ENCODE data around the gene ITSN1.

ITSN1 gene

DNA sequence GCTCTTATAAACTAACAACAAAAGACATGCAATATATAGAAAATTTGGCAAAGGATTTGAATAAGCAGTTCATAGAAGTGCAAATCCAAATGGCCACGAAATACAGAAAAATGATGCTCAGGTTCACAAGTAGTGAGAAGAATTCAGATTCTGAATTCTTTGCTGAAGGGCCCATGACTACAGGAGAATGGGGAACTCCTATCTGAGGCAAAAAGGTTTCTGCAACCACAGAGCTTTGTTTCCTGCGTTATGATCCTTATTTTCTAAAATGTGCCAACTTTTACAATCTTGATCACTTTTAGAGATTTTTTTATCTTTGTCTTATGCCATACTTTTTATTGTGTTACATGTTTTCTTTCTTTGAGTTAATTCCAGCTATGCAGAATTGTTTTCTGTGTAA lies 91.3 kb downstream of the ITSN1 start:
- DNase-seq: no peak

DNA sequence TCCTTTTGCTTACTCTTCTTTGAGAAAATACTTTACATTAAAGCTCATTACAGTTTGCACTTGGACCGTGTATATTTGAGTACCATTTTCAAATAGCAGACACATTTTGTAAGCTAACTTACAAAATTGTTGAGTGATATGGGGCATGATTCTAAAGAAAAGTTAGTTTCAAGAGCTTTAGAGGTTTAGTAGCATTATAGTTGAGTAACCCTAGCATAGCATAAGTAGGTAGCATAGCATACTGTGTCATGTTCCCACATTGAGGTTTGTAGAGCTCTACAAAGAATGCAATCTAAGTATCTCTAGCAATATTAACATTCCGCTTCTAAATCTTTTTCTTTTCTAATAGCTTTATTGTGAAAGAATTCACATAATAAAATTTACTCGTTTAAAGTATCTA lies 92.0 kb downstream of the ITSN1 start:
- no peak for DNase-seq

GRCh38 chr21:33734818-33735217 lies 92.5 kb downstream of the ITSN1 start:
- no peak for DNase-seq

DNA sequence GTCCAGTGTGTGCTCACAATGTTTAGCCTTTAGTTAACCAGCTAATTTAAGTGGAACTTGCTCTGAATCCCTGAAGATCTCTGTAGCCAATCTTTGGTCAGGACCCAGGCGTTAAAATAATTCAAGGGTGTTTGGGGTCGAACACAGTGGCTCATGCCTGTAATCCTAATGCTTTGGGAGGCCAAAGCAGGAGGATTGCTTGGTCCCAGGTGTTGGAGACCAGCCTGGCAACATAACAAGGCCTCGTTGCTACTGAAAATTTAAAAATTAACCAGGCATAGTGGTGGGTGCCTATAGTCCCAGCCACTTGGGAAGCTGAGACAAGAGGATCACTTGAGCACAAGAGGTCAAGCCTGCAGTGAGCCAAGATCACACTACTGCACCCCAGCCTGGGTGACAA lies 94.3 kb downstream of the ITSN1 start:
- DNase-seq: no peak

DNA sequence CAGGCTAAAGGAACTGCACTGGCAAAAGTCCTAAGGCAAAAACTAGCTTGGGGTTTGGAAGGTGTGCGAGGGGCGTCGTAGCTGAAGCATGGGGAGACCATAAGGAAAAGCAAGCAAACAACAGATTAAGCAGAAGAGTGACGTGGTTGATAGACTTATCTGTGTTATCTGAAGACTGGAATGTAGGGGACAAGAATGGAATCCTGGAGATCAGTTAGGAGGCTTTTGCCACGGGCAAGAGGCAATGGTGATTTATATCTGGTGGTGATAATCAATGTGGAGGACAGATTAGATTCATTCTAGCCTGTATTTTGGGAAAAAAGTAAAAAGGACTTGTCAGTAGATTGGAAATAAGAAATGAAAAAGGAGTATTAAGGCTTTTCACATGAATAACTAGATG lies 97.4 kb downstream of the ITSN1 start:
- DNase-seq: no peak

GRCh38 chr21:33747420-33747819 lies 105.1 kb downstream of the ITSN1 start:
- no peak for DNase-seq

DNA sequence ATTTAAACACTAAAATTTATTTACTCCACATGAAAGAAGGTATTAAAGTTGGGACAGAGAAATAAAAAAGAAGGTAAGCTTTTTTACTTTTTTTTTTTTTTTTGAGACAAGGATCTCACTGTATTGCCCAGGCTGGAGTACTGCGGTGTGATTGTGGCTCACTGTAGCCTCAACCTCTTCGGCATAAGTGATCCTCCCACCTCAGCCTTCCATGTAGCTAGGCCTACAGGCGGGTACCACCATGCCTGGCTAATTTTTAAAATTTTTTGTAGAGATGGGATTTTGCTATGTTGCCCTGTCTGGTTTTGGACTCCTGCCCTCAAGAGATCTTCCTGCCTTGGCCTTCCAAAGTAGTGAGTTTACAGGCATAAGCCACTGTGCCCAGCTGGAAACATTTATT lies 106.6 kb downstream of the ITSN1 start:
- DNase-seq: no peak

DNA sequence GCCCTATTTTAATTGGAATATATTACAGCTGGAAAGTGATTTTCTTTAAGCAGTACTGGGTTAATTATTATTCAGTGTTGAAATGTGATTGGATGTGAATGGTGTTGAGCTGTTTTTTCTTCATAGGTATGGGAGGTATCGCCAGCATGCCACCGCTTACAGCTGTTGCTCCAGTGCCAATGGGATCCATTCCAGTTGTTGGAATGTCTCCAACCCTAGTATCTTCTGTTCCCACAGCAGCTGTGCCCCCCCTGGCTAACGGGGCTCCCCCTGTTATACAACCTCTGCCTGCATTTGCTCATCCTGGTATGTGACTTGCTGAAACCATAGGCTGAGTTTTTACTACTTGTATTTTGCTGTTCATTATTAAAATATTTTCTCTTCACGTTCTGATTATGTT lies 107.7 kb downstream of the ITSN1 start:
- DNase-seq: no peak

- DNase-seq: no peak
Observed at GRCh38 chr21:33751120-33751519, 108.8 kb downstream of the ITSN1 start.

DNA sequence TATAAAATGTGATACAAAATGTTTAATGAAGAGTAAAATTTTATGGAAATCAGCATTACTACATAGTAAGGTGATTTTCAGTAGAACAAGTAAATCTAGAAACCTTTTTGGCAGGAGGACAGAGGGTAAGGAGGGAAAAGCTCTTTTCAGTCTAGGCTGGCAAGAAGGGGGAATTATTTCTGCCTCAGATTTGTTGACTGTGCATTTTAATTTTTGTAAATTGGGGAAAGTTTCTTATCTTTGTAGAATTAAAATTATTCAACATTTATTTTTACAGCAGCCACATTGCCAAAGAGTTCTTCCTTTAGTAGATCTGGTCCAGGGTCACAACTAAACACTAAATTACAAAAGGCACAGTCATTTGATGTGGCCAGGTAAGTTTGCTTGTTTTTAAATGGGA lies 109.2 kb downstream of the ITSN1 start:
- DNase-seq: no peak

GRCh38 chr21:33752260-33752659 lies 110.0 kb downstream of the ITSN1 start:
- no peak for DNase-seq

DNA sequence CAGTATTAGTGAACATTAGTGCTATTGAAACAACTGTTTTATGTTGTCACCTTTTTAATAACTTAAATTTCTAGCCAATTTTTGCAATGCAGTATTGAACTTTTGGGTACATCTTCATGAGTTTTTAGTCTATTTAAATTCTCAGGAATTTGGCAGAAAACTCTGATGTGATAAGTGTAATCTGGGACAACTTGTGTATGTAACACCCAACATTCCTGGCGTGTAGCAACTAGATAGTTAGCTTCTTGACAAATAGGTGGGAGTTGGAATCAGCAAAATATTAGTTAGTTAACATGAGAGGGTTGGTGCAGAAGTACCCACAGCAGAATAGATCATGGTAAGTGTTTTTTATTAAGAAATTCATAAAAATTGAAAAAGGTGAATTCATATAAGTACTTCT lies 111.6 kb downstream of the ITSN1 start:
- DNase-seq: no peak

DNA sequence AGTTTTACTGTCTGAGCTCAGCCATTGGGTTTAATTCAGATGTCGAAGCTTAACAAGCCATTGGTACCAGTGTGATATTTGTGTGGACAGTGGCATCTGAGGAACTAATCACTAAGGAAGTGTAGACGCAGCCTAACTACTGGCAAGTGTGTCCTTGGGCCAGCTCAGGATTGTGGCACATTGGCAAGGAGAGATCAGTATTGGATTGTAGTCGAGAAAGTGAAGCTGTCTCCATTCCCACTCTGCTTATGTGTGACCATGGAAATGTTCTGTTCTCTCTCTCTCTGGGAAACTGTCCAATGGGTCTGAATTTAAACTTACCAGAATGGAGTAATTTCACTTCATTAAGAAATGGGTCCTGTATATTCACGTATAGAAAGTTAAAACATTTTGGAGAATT lies 112.2 kb downstream of the ITSN1 start:
- DNase-seq: no peak

GRCh38 chr21:33755354-33755753 lies 113.1 kb downstream of the ITSN1 start:
- no peak for DNase-seq

DNA sequence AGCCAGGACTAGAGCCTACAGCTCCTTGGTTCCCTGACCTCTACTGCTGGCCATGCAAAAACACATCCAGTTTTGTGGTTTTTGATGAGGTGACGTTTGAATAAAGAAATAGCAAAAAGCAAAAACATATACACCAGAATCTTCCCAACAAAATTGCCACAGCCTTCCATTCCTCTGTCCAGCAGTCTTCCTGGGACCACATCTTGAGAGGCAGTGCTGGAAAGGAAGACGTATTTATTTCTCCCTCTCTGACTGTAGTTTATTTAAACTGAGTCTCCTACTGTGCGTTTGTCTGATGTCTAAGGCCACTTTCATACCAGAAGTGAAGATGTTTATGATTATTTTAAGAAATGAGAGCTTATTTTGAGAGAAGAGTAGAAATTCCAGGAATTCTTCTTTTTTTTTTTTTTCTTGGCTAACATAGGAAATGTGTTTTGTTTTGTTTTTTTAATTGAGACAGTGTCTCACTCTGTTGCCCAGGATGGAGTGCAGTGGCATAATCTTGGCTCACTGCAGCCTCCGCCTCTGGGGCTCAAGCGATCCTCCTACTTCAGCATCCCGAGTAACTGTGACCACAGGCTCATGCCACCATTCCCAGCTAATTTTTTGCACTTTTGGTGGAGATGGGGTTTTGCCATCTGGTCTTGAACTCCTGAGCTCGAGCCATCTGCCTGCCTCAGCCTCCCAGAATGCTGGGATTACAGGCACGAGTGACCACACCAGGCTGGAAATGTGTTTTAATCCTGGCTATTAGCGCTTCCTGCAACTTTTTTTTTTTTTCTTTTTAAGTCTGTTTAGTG lies 118.5 kb downstream of the ITSN1 start:
- no peak for DNase-seq

- no peak for DNase-seq
Observed at GRCh38 chr21:33761441-33762036, 119.2 kb downstream of the ITSN1 start.

DNA sequence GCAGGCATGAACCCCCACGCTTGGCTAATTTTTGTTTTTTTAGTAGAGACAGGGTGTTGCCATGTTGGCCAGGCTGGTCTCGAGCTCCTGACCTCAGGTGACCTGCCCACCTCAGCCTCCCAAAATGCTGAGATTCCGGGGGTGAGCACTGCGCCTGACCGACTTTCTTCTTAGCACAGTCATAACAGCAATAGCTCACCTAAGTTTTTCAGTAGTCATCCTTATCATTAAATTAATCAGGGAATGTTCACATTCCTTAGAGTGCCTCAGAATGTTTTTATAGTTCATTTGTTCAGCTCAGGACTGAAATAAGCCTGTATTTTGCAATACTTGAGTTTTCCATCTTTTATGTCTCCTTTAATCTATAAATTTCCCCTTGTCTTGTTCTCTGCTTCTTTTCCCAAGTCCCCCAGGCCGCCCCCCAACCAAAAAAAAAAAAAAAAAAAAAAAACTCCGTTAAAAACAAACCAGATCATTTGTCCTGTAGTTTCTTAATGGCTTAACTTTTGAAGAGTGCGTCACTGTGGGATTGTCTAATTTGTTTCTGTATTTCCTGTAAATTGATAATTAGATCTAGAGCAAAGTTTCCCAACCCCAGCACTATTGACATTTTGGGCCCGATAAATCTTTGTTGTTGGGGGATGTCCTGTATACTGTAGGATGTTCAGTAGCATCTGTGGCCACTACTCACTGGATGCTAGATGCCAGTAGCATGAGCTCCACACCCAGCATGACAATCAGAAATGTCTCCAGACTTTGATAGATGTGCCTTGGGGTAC lies 120.7 kb downstream of the ITSN1 start:
- DNase-seq: no peak

- no peak for DNase-seq
Observed at GRCh38 chr21:33763582-33763899, 121.2 kb downstream of the ITSN1 start.

DNA sequence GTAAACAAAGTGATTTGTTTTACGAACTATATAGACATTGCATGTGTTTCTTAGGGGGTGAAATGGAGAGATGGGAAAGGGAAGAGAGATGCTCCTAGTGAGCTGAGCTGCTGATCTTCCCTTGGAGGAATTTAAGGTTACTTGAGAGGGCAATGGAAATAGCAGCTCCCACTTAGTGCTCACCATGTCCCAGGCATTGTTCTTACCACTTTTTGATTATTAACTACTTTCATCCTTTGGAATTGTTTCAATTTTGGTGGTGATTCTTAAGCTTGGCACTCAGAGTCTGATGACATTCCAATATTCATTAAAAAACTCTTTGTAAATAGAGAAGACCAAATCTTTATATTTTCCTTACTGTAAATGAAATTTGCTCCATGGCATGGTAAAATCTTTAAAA lies 124.9 kb downstream of the ITSN1 start:
- no peak for DNase-seq

DNA sequence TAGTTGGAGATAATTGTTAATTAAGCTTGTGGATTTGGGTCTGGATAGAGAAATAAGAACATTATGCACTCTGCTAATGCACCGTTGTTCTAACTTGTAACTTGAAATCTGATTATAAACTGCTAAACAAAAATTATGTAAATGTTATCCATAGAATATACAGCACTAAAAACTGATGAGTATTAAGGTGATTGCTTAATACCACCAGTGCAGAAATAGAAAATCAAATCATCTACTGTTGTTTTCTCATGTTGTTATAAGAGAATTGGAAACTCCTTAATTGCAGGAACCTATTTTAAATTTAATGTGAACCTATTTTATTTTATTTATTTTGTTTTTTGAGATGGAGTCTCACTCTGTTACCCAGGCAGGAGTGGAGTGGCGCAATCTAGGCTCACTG lies 125.7 kb downstream of the ITSN1 start:
- no peak for DNase-seq

GRCh38 chr21:33769057-33769456 lies 126.8 kb downstream of the ITSN1 start:
- DNase-seq: no peak

GRCh38 chr21:33770542-33770941 lies 128.2 kb downstream of the ITSN1 start:
- DNase-seq: no peak

DNA sequence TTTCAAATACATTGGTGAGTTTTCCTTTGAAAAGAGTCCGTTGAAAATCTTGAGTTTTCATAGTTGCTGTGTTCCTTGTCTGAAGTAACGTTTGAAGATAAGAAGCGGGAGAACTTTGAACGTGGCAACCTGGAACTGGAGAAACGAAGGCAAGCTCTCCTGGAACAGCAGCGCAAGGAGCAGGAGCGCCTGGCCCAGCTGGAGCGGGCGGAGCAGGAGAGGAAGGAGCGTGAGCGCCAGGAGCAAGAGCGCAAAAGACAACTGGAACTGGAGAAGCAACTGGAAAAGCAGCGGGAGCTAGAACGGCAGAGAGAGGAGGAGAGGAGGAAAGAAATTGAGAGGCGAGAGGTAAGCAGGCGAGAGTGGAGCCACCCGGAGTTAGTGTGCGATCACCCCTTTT lies 129.7 kb downstream of the ITSN1 start:
- no peak for DNase-seq

- no peak for DNase-seq
Observed at GRCh38 chr21:33774551-33774950, 132.2 kb downstream of the ITSN1 start.

All from activated CD8-positive, alpha-beta memory T cell treated with anti-CD3 and anti-CD28 coated beads, Interleukin-2, amount 50 U/mL, for 48 hours (primary cell).